LNCaP clone FGC (cell line): Measurements from ENCODE around the gene CPNE1.
"Not testable (repeated sequence)": the region's sequence is repeated elsewhere in the genome, so short reads cannot be mapped to it uniquely, and the experiment has no call there.

ENCODE experiments used
- DNase-seq: peaks from one replicate; pipeline ENCODE4 v3.0.0-alpha.2; 2011; ENCODE audit warnings: low read depth
- H3K4me3 ChIP-seq: 2 replicates; pipeline ENCODE4 v1.5.1; 2011; ENCODE audit warnings: mild to moderate bottlenecking, low read depth, low read length, control low read depth
- TF ChIP-seq, protein P1 (sequence below): IDR thresholded peaks from 2 replicates; pipeline ENCODE4 v1.5.1; 2012; ENCODE audit warnings: mild to moderate bottlenecking; ENCODE audit not compliant: control insufficient read depth, insufficient read depth; ENCODE audit errors: extremely low read depth

CPNE1 gene

DNA sequence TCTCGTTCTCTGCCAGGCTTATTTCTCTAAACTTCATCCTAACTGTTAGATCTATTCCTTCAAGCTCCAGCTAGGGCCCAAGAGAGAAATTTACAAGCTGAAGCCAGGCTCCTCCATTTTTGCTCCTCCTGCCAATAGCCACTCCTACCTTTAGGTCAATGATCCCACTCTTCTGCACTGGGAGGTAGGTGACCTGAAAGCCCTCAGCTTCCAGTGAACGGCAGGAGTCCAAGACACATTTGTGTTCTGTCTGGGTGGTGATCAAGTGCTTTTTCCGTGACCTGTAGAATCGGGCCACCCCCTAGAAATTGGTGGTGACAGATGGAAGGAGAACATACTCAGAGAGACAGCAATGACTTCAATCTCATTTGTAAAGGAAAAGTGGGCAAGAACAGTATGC, 25.6 kb upstream of the CPNE1 start:
- TF ChIP-seq, protein P1, sequence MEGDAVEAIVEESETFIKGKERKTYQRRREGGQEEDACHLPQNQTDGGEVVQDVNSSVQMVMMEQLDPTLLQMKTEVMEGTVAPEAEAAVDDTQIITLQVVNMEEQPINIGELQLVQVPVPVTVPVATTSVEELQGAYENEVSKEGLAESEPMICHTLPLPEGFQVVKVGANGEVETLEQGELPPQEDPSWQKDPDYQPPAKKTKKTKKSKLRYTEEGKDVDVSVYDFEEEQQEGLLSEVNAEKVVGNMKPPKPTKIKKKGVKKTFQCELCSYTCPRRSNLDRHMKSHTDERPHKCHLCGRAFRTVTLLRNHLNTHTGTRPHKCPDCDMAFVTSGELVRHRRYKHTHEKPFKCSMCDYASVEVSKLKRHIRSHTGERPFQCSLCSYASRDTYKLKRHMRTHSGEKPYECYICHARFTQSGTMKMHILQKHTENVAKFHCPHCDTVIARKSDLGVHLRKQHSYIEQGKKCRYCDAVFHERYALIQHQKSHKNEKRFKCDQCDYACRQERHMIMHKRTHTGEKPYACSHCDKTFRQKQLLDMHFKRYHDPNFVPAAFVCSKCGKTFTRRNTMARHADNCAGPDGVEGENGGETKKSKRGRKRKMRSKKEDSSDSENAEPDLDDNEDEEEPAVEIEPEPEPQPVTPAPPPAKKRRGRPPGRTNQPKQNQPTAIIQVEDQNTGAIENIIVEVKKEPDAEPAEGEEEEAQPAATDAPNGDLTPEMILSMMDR = no peak
- DNase-seq = no peak
- no peak overlapping the region for H3K4me3 ChIP-seq

DNA sequence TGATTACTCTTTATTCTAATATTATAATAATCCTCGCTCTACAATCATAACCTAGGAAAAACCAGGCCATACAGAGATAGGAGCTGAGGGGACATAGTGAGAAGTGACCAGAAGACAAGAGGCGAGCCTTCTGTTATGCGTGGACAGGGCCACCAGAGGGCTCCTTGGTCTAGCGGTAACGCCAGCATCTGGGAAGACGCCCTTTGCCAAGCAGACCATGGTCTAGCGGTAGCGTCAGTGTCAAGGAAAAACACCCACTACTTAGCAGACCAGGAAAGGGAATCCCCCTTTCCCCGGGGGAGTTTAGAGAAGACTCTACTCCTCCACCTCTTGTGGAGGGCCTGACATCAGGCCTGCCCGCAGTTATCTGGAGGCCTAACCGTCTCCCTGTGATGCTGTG, 22.2 kb upstream of the CPNE1 start:
- not testable (repeated sequence) for H3K4me3 ChIP-seq, DNase-seq
- TF ChIP-seq, protein P1 = peak; percentile 26; the same call in 1 of the 2 replicates

DNA sequence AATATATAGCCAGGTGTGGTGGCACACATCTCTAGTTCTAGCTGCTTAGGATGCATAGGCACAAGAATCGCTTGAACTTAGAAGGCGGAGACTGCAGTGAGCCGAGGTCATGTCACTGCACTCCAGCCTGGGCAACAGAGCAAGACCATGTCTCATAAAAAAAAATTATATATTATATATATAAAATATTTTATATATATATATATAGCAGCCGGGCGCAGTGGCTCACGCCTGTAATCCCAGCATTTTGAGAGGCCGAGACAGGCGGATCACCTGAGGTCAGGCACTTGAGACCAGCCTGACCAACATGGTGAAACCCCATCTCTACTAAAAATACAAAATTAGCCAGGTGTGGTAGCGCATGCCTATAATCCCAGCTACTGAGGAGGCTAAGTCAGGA, 20.7 kb upstream of the CPNE1 start:
- not testable (repeated sequence) for DNase-seq, H3K4me3 ChIP-seq

DNA sequence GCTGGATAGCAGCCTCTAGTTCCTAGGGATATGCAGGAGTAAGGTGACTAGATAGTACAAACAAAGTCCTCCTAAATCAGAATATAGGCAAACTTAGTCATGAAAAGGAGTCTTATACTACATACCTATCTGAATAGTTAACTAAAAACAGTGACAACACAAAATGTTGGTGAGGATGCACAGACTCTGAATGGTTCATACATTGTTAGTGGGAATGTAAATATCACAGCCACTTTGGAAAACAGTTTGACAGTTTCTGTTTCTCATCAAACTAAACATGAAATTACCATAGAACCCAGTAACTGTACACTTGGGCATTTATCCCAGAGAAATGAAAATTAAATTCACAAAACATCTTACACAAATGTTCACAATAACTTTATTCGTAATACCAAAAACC, 17.3 kb upstream of the CPNE1 start:
- H3K4me3 ChIP-seq = no peak overlapping the region
- DNase-seq = no peak
- TF ChIP-seq, protein P1 = no peak

DNA sequence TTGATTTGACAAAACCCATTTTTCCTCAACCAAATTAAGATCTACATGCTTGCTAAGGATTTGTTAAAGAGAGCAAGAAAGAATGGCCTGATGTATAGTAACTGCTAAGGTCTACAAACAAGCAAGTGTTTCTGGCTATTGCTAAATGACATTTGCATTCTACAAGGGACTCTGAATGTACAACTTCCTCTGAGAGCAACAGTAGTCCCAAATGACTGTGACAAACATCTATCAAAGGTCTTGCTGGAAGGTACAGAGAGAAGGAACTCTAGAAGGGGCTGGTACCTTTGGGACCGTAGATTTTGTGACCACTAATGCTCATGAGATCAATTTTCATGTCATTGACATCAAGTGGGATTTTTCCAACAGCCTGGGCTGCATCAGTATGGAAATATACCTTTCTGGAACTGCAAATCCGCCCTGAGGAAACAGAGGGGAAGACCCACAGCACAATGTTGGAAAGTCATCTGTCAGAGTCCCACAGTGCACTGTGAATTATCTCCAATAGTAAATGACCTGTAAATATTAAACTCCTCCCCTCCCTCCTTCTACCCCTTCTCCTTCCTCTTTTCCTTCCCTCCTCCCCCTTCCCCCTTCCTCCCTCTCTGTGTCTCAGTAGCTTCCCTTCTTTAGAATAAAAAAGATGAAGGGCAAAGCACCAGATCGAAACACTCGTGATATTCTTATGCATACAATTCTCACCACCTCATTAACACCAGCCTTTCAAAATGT, 15.9 kb upstream of the CPNE1 start:
- no peak overlapping the region for H3K4me3 ChIP-seq
- DNase-seq = no peak
- TF ChIP-seq, protein P1 = no peak

DNA sequence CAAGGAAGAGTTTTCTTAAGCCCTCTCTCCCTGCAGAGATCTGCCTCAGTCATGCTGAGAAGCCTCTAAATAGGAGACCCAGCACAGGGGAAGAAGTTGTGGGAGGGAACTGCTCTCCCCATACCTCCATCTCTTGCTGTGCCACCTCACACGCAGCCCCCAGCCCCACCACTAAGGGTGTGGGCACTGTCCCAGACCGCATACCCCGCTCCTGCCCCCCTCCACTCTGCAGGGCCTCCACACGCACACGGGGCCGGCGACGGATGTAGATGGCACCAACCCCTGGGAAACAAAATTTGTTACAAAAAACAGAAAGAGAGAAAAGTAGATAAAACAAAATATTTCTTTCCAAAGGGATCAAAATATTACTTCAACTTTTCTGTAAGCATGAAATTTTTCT, 10.2 kb upstream of the CPNE1 start:
- DNase-seq = no peak
- TF ChIP-seq, protein P1 = no peak
- H3K4me3 ChIP-seq = no peak overlapping the region

DNA sequence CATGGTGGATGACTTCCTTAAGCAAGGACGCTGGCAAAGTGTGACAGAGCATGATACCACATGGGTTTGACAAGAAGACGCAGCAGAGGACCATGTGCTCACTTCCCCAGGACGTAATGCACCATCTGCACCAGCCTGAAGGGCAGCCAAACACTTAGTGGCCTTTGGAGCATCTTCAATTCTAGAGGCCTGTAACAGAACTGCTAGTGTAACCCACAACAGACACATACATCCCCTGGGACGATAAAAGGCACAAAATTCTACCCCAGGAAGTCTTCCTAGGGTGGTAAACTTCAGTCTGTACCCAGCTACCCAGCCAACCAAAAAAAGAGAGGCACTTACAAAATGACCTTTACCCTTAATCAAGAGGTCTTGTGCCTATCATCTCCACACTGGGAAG, 9.2 kb upstream of the CPNE1 start:
- DNase-seq = no peak
- TF ChIP-seq, protein P1 = no peak

More for the DNA sequence above, 9.2 kb upstream of the CPNE1 start:
- H3K4me3 ChIP-seq = no peak overlapping the region
